Measurements from ENCODE around the gene POLR1C.

POLR1C gene

GRCh38 chr6:43559328-43559727, 42.4 kb downstream of the POLR1C start:
- H3K9me3 ChIP-seq (ENCODE audit: control insufficient read depth, insufficient read depth, low read depth, low read length): no peaks in the 10 kb centered on the region
- POLR2A ChIA-PET: interaction anchor here (1.0 kb wide), 1 partner anchor 11 kb away, joined by 3 read pairs; no protein-coding TSS in a partner anchor
- no peak overlapping the region for H3K27ac ChIP-seq (ENCODE audit: extremely low read depth, low read depth, low read length)
- H3K4me1 ChIP-seq (ENCODE audit: control insufficient read depth, insufficient read depth, low read length): no peaks in the 10 kb centered on the region
- CTCF ChIA-PET: interaction anchor here (0.5 to 1.0 kb wide), 2 partner anchors 49 to 211 kb away, joined by 3 read pairs; partner anchors contain the start of gene VEGFA
- no peak overlapping the region for H3K4me3 ChIP-seq (ENCODE audit: low read depth, low read length)
- TF ChIP-seq ZNF791 (tag by site-specific recombination; IDR thresholded peaks at IDR 0.05) (no peak), PRDM1 (tag by site-specific recombination; IDR thresholded peaks at IDR 0.05) (peak; percentile 94)
- H3K36me3 ChIP-seq (ENCODE audit: control insufficient read depth in 2 of 2, insufficient read depth in 1 of 2, low read length in 2 of 2): peaks cover 85 to 96% of the 10 kb centered on the region in 2 experiments

GRCh38 chr6:43570876-43571441, 54.1 kb downstream of the POLR1C start:
- ChIA-PET POLR2A (interaction anchor here (0.6 to 1.5 kb wide), 7 partner anchors 14 to 142 kb away, joined by 3 to 5 read pairs (median 4); partner anchors contain the start of genes GTPBP2, POLR1C and YIPF3), CTCF (interaction anchor here (1.2 to 1.6 kb wide), 2 partner anchors 25 to 508 kb away, joined by 4 read pairs; no protein-coding TSS in a partner anchor)
- Histone ChIP-seq H3K36me3 (ENCODE audit: control insufficient read depth in 2 of 2, insufficient read depth in 1 of 2, low read length in 2 of 2) (peaks cover 67% of the 10 kb centered on the region in 2 experiments), H3K27ac (ENCODE audit: extremely low read depth, low read depth, low read length) (no peak overlapping the region), H3K4me3 (ENCODE audit: low read depth, low read length) (no peak overlapping the region), H3K4me1 (ENCODE audit: control insufficient read depth, insufficient read depth, low read length) (no peaks in the 10 kb centered on the region), H3K9me3 (ENCODE audit: control insufficient read depth, insufficient read depth, low read depth, low read length) (no peaks in the 10 kb centered on the region)
- TF ChIP-seq ATF2 (tag by site-specific recombination; IDR thresholded peaks at IDR 0.05; ENCODE audit: low read depth): peak; percentile 93
- peak; percentile 62; the same call in 1 of the 2 replicates for TF ChIP-seq ZBTB17 (tag by site-specific recombination; IDR thresholded peaks at IDR 0.05)
- peak; percentile 90 for TF ChIP-seq ZNF24 (tag by site-specific recombination; IDR thresholded peaks at IDR 0.05)
- peak; percentile 48; the same call in 1 of the 2 replicates for TF ChIP-seq ZNF394 (tag by site-specific recombination; IDR thresholded peaks at IDR 0.05; ENCODE audit: borderline replicate concordance)
- TF ChIP-seq ZNF692 (tag by site-specific recombination; IDR thresholded peaks at IDR 0.05): peak; percentile 59
- TF ChIP-seq PRDM6 (tag by site-specific recombination; IDR thresholded peaks at IDR 0.05): no peak
- TF ChIP-seq ZNF843 (tag by site-specific recombination; IDR thresholded peaks at IDR 0.05): no peak
- 0 out of 2 replicates have a peak, but pooled peaks have one; percentile 17 for TF ChIP-seq ZNF398 (tag by site-specific recombination; IDR thresholded peaks at IDR 0.05)
- peak; percentile 73 for TF ChIP-seq PRDM1 (tag by site-specific recombination; IDR thresholded peaks at IDR 0.05)
- 0 out of 2 replicates have a peak, but pooled peaks have one; percentile 59 for TF ChIP-seq ZNF366 (tag by site-specific recombination; conservative IDR thresholded peaks at IDR 0.05)
- 0 out of 2 replicates have a peak, but pooled peaks have one; percentile 16 for TF ChIP-seq ZNF184 (tag by site-specific recombination; IDR thresholded peaks at IDR 0.05)
- TF ChIP-seq ZNF629 (tag by site-specific recombination; IDR thresholded peaks at IDR 0.05): peak; percentile 87
- 0 out of 2 replicates have a peak, but pooled peaks have one; percentile 52 for TF ChIP-seq ZNF639 (tag by site-specific recombination; IDR thresholded peaks at IDR 0.05)
- TF ChIP-seq ZBTB21 (tag by site-specific recombination; IDR thresholded peaks at IDR 0.05): peak; percentile 76
- peak; percentile 36; the same call in 1 of the 2 replicates for TF ChIP-seq ZNF335 (tag by site-specific recombination; conservative IDR thresholded peaks at IDR 0.05)
- TF ChIP-seq ZXDB (tag by site-specific recombination; IDR thresholded peaks at IDR 0.05): no peak
- peak; percentile 73 for TF ChIP-seq SP7 (tag by site-specific recombination; IDR thresholded peaks at IDR 0.05)
- peak; percentile 78; the same call in 1 of the 2 replicates for TF ChIP-seq ZEB2 (tag by site-specific recombination; IDR thresholded peaks at IDR 0.05)
- peak; percentile 98 for TF ChIP-seq ZNF660 (tag by site-specific recombination; IDR thresholded peaks at IDR 0.05)
- no peak for TF ChIP-seq IKZF3 (tag by site-specific recombination; IDR thresholded peaks at IDR 0.05)
- peak; percentile 23; the same call in 1 of the 2 replicates for TF ChIP-seq SP3 (tag by site-specific recombination; IDR thresholded peaks at IDR 0.05)
- peak; percentile 51; the same call in 1 of the 2 replicates for TF ChIP-seq INSM2 (tag by site-specific recombination; IDR thresholded peaks at IDR 0.05)
